COLO829 (cell line): ENCODE measurements around the gene TEAD2.
"Not testable (repeated sequence)": the region's sequence is repeated elsewhere in the genome, so short reads cannot be mapped to it uniquely, and the experiment has no call there.

Experiments
- DNase-seq: peaks from one replicate; pipeline ENCODE4 v3.0.0; 2012; ENCODE audit warnings: low spot score

Gene TEAD2

GRCh38 chr19:49331616-49332055 is 30.6 kb downstream of the TEAD2 start:
- DNase-seq: peak; percentile 49

- not testable (repeated sequence) for DNase-seq
These were observed 31.0 kb downstream of the TEAD2 start for GRCh38 chr19:49331187-49331586.

DNA sequence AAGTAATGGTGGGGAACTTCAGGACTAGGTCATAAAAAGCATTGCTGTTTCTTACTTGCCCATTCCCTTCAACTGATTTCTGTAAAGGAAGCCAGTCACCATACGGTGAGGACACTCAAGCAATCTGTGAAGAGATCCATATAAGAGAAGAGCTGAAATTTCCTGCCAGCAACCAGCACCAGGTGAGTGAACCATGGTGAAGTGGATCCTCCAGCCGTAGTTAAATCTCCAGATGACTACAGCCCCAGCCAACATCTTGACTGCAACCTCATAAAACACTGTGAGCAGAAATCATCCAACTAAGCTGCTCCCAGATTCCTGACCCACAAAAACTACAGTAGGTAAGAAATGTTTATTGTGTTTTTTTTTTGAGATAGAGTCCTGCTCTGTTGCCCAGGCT is 33.5 kb downstream of the TEAD2 start:
- DNase-seq: no peak

GRCh38 chr19:49327878-49328544 is 34.2 kb downstream of the TEAD2 start:
- DNase-seq: peak; percentile 36

DNA sequence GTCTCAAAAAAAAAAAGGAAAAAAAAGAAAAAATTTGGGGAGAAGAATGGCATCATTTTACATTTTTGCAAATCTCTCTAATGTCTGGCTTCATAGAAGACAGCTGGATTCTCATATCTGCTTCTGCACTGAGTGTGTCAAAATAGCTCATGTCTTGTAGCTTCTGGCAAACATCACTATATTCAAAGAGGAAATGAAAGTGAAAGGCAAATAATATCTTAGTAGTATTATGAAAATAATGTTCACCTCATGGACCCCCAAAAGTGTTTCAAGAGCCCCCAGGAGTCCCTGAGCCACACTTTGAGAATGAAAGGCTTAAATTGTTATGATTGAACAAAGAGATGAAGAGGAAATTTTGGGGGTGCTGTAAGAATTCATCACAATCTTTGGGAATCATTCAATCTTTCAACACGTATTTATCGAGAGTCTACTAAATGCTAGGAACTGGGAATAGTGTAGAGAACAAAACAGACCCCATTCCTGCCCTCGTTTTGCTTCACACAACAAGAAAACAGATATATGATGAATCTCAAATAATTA is 36.0 kb downstream of the TEAD2 start:
- no peak for DNase-seq

GRCh38 chr19:49325756-49326155 is 36.5 kb downstream of the TEAD2 start:
- not testable (repeated sequence) for DNase-seq

DNA sequence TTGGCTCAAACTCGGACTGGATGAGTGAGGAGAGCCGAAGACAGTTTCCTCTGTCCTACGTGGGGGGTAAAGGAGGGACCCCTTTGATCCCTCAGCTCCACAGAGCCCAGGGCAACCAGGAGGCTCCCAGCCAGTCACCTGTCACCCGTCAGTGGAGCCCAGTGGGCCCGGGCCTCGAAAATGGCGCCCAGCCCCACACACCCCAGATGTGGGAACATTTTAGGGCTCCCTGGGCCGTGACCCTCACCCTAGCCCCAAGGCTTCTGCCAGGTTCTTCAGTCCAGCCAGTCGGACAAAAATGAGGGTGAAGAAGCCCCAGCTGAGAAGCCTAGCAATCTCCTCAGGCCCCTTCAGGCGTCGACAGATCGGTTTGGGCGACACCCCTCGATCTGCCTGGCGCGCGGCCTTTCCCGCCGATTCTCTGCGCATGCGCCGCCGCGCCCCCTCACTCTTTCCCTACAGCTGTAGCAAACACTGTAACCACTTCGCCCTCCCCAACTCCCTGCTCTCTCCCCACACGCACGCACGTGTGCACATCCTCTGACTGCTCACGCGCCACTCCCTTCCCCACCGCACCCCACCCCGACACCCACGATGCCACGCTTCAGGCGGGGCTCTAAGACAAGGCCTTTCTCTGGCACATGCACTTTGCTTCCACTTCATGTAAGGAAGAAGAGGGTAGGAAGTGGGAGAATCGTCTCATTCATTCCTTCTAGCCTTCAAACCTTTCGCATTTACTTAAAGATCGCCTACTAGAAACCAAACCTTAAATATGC is 37.2 kb downstream of the TEAD2 start, which contains the start of gene SLC6A16:
Gene SLC6A16, minus strand, starts transcription at position 391 of the 776 bp plus-strand sequence. CDS start 13,844 bp downstream, outside the sequence.
- no peak for DNase-seq

DNA sequence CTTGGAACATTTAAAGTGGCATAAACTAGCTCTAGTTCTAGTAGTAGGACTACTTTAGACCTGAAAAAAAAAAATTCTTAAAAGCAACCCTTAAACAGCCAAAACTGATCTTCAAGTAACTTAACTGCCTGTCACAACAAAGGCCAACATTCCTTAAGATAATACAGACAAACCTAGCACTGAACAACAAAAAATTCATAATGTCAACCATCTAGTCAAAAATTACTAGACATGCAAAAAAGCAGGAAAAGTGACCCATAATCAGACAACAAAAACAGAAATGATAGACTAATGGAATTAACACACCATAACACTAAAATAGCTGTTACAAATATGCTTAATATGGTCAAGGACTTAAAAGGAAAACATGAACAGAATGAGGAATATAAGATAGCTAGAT is 43.9 kb downstream of the TEAD2 start:
- no peak for DNase-seq

DNA sequence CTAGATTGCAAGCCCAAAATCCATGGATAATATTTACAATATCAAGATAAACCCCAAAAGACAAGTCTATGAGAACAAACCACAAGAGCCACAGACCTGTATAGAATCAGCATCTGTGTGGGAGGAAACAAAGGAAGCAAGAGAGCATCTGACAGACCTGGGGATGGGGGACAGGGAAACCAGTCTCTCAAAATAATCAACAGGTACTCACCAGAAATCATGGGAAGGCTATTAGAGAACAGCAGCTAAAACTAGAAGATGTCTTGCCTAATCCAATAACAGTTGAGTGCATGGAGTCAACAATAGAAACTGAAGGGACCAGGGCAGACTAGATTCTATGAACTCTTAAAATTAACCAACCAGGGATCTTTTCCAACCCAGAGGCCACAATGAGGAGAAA is 45.9 kb downstream of the TEAD2 start:
- no peak for DNase-seq

- DNase-seq: no peak
These were observed 47.1 kb downstream of the TEAD2 start for GRCh38 chr19:49315111-49315510.

DNA sequence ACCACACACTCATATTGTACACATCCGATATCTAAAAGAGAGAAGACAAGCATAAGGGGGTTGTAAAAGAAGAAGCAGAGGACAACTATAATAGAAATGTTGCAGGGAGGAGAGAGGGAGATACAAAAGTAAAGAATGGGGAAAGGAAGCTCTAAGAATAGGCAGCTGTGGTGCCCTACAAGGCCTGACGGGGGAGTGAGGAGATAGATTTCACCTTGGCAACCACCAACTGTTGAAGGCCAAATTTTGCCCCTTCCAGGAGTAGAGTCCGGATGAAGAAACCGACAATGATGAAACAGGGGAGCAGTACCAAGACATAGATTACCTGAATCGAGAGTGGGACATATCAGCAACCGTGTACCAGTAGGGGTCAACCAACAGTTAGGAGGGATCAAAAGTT is 53.1 kb downstream of the TEAD2 start:
- no peak for DNase-seq

GRCh38 chr19:49306734-49307133 is 55.5 kb downstream of the TEAD2 start:
- DNase-seq: not testable (repeated sequence)

DNA sequence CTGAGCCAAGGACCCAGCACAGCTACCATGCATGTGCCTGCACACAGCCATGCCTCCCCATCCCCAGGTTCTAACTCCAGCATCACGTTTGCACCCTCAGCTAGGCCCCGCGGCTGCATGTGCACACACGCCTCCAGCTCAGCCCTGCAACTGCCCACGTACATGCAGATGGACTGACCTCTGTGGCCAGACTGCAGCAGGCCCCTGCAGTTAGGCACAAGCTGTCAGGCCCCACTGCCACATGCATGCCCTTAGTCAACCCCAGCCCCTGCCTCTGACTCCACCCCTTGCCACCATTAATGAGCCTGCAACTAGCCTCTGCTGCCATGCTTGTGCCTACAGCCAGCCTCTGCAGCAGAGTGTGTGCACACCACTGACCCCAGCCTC is 60.4 kb downstream of the TEAD2 start:
- DNase-seq: no peak

DNA sequence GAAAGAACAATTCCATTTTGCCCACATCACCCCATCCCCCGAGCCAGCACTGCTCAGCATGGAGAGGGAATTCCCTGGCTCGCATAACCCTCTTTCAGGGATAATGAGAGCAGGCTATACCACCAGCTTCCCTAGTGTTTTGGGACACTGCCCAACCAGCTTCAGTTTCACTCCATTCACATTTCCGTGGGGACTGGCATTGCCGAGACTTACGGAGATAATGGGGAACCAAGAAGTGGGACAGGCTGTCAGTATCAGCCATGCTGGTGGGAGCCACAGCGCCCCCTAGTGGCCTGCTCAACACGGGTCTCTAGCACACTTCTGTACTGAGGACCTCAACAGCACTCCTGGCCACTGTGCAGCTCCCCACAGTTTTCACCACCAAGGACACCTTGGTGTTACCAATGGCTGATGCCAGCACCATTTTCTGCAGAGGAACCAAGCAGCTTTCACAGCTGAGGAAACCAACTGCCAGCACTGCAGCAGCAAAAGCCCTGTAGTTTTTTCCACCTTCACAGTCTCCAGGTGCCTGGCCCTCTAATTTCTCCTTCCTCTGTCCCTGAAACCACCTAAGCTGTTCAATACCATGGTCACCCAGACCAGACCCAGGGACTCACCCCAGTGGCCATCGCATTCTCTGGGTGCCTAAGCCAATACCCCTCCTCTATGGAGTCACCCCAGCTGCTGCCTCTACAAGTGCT is 60.9 kb downstream of the TEAD2 start:
- peak; percentile 61 for DNase-seq

GRCh38 chr19:49298653-49299052 is 63.6 kb downstream of the TEAD2 start:
- DNase-seq: not testable (repeated sequence)

GRCh38 chr19:49297403-49297802 is 64.8 kb downstream of the TEAD2 start:
- no peak for DNase-seq

- no peak for DNase-seq
These were observed 66.9 kb downstream of the TEAD2 start for GRCh38 chr19:49295208-49295880.

DNA sequence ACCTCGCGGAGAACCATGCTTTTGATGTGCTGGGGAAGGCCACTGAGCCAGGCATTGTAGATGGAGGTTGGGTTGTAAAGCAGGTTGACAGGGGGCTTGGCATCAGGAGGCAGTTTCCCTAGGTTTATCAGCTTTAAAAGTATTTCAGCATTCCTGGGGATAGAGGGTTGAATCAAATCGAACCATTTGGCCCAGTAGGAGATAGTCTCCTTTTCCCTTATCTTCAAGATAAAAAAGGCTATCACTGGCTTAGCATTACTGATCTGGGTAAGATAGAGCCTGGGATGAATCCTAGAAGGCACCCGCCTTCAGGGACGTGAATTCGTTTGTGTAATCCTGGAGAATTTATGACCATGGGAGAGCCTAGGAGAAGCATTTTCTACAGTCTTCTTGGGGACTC is 67.8 kb downstream of the TEAD2 start:
- DNase-seq: no peak
